Stimulated activated naive CD8-positive, alpha-beta T cell treated with anti-CD3 and anti-CD28 coated beads, Interleukin-15, amount 100 ng/mL, for 72 hours (primary cell): ENCODE results near the gene RPGRIP1.

Experiments used
- ATAC-seq: fragments of 150-1000 bp; cut with Tn5 transposase; 2 replicates; pipeline ENCODE4 v1.10.0; 2021; ENCODE audit warnings: mild to moderate bottlenecking, moderate library complexity
- DNase-seq, 2 donors: peaks; one replicate each; pipeline ENCODE4 v3.0.0; 2021 to 2022
- H3K27ac Mint-ChIP-seq, 2 donors: one replicate each; pipeline ENCODE4 v1.8.0; 2022; ENCODE audit warnings: mild to moderate bottlenecking in 2 of 2, mixed read lengths in 2 of 2, moderate library complexity in 2 of 2
- H3K27me3 Mint-ChIP-seq: one replicate; pipeline ENCODE4 v1.8.0; 2022; ENCODE audit warnings: mixed read lengths
- H3K4me1 Mint-ChIP-seq: one replicate; pipeline ENCODE4 v1.8.0; 2022; ENCODE audit warnings: mild to moderate bottlenecking, mixed read lengths
- H3K4me3 Mint-ChIP-seq, 2 donors: one replicate each; pipeline ENCODE4 v1.8.0; 2022; ENCODE audit warnings: mild to moderate bottlenecking in 2 of 2, mixed read lengths in 2 of 2, moderate library complexity in 1 of 2
- H3K9me3 Mint-ChIP-seq, 2 donors: one replicate each; pipeline ENCODE4 v1.8.0; 2022; ENCODE audit warnings: mixed read lengths in 2 of 2

The RPGRIP1 gene

GRCh38 chr14:21308132-21308478 is 28.2 kb downstream of the RPGRIP1 start:
- ATAC-seq (no peak), DNase-seq (no peak)
- peaks cover 26% of the 10 kb centered on the region for H3K4me1 Mint-ChIP-seq
- peak overlapping the region; percentile 77 to 79 for H3K4me3 Mint-ChIP-seq
- H3K27ac Mint-ChIP-seq = peak overlapping the region; percentile 82 to 95
- no peaks in the 10 kb centered on the region for H3K27me3 Mint-ChIP-seq
- no peaks in the 10 kb centered on the region for H3K9me3 Mint-ChIP-seq

GRCh38 chr14:21308479-21309237 is 28.8 kb downstream of the RPGRIP1 start:
- ATAC-seq (peak; percentile 93), DNase-seq (peak; percentile 78 to 88)
- peak overlapping the region; percentile 82 to 95 for H3K27ac Mint-ChIP-seq
- peak overlapping the region; percentile 77 to 79 for H3K4me3 Mint-ChIP-seq
- H3K9me3 Mint-ChIP-seq = no peaks in the 10 kb centered on the region
- H3K4me1 Mint-ChIP-seq = peaks cover 26% of the 10 kb centered on the region
- H3K27me3 Mint-ChIP-seq = no peaks in the 10 kb centered on the region

- Mint-ChIP-seq H3K27ac (peak overlapping the region; percentile 82 to 95), H3K9me3 (no peaks in the 10 kb centered on the region), H3K27me3 (no peaks in the 10 kb centered on the region), H3K4me1 (peaks cover 26% of the 10 kb centered on the region), H3K4me3 (peak overlapping the region; percentile 77 to 79)
- peak; percentile 19 for ATAC-seq
- peak in 1 of 2 donors; percentile 12 for DNase-seq
Observed at GRCh38 chr14:21309238-21309636, 29.4 kb downstream of the RPGRIP1 start.

- no peak overlapping the region for H3K27ac Mint-ChIP-seq
Observed at GRCh38 chr14:21309956-21310355, 30.1 kb downstream of the RPGRIP1 start.

GRCh38 chr14:21311614-21312013 is 31.7 kb downstream of the RPGRIP1 start:
- no peak overlapping the region for H3K4me3 Mint-ChIP-seq
- no peak overlapping the region for H3K27ac Mint-ChIP-seq
- no peaks in the 10 kb centered on the region for H3K9me3 Mint-ChIP-seq
- H3K4me1 Mint-ChIP-seq = peaks cover 26% of the 10 kb centered on the region
- DNase-seq (no peak), ATAC-seq (no peak)
- H3K27me3 Mint-ChIP-seq = no peaks in the 10 kb centered on the region

More at GRCh38 chr14:21309956-21310355, 30.1 kb downstream of the RPGRIP1 start:
- Mint-ChIP-seq H3K4me1 (peaks cover 26% of the 10 kb centered on the region), H3K4me3 (no peak overlapping the region), H3K27me3 (no peaks in the 10 kb centered on the region), H3K9me3 (no peaks in the 10 kb centered on the region)
- ATAC-seq = no peak
- no peak for DNase-seq

- DNase-seq (no peak), ATAC-seq (no peak)
- H3K4me1 Mint-ChIP-seq = peaks cover 12% of the 10 kb centered on the region
- no peak overlapping the region for H3K27ac Mint-ChIP-seq
- no peaks in the 10 kb centered on the region for H3K9me3 Mint-ChIP-seq
- H3K27me3 Mint-ChIP-seq = no peaks in the 10 kb centered on the region
- no peak overlapping the region for H3K4me3 Mint-ChIP-seq
Observed at GRCh38 chr14:21313512-21313911, 33.6 kb downstream of the RPGRIP1 start.

- Mint-ChIP-seq H3K27me3 (no peaks in the 10 kb centered on the region), H3K4me3 (no peak overlapping the region), H3K4me1 (peaks cover 9% of the 10 kb centered on the region), H3K27ac (no peak overlapping the region), H3K9me3 (no peaks in the 10 kb centered on the region)
- DNase-seq (no peak), ATAC-seq (no peak)
Observed at GRCh38 chr14:21317398-21317797, 37.5 kb downstream of the RPGRIP1 start.

GRCh38 chr14:21320913-21321312 is 41.0 kb downstream of the RPGRIP1 start:
- H3K4me3 Mint-ChIP-seq = no peak overlapping the region

GRCh38 chr14:21322716-21323115 is 42.8 kb downstream of the RPGRIP1 start:
- DNase-seq (no peak), ATAC-seq (no peak)
- no peak overlapping the region for H3K27ac Mint-ChIP-seq
- H3K27me3 Mint-ChIP-seq = no peaks in the 10 kb centered on the region
- peaks cover 9% of the 10 kb centered on the region for H3K4me1 Mint-ChIP-seq
- no peaks in the 10 kb centered on the region for H3K9me3 Mint-ChIP-seq
- H3K4me3 Mint-ChIP-seq = no peak overlapping the region

More at GRCh38 chr14:21320913-21321312, 41.0 kb downstream of the RPGRIP1 start:
- H3K27ac Mint-ChIP-seq = no peak overlapping the region
- no peak for ATAC-seq
- no peaks in the 10 kb centered on the region for H3K27me3 Mint-ChIP-seq
- no peaks in the 10 kb centered on the region for H3K9me3 Mint-ChIP-seq
- DNase-seq = no peak
- peaks cover 9% of the 10 kb centered on the region for H3K4me1 Mint-ChIP-seq

GRCh38 chr14:21326972-21327371 is 47.1 kb downstream of the RPGRIP1 start:
- Mint-ChIP-seq H3K27me3 (no peaks in the 10 kb centered on the region), H3K27ac (no peak overlapping the region), H3K4me3 (no peak overlapping the region), H3K4me1 (no peaks in the 10 kb centered on the region), H3K9me3 (no peaks in the 10 kb centered on the region)
- DNase-seq (no peak), ATAC-seq (no peak)
